ENCODE measurements around the gene PHPT1.

- TF ChIP-seq CTCF (IDR thresholded peaks at IDR 0.05; ENCODE audit: insufficient read depth, low read depth, low read length) (no peak), EZH2 (IDR thresholded peaks at IDR 0.05; ENCODE audit: insufficient read depth, low read length) (no peak)
Observed at GRCh38 chr9:136803551-136804508, 45.4 kb upstream of the PHPT1 start.

Measured in astrocyte (in vitro differentiated cells and primary cell).